Measurements from ENCODE around the gene CD300LB.

GRCh38 chr17:74531231-74531761 lies at the start of gene CD300LB:
- no peak for TF ChIP-seq CTCF (IDR thresholded peaks at IDR 0.05)
- TF ChIP-seq NFATC4 (CRISPR knock-in tag; IDR thresholded peaks at IDR 0.05): no peak
- TF ChIP-seq, protein P1, sequence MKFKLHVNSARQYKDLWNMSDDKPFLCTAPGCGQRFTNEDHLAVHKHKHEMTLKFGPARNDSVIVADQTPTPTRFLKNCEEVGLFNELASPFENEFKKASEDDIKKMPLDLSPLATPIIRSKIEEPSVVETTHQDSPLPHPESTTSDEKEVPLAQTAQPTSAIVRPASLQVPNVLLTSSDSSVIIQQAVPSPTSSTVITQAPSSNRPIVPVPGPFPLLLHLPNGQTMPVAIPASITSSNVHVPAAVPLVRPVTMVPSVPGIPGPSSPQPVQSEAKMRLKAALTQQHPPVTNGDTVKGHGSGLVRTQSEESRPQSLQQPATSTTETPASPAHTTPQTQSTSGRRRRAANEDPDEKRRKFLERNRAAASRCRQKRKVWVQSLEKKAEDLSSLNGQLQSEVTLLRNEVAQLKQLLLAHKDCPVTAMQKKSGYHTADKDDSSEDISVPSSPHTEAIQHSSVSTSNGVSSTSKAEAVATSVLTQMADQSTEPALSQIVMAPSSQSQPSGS (CRISPR knock-in tag; IDR thresholded peaks at IDR 0.05; ENCODE audit: borderline replicate concordance, low read depth): no peak
- TF ChIP-seq ETV6 (CRISPR knock-in tag; IDR thresholded peaks at IDR 0.05): no peak
- TF ChIP-seq NR3C1 (CRISPR knock-in tag; conservative IDR thresholded peaks at IDR 0.05; ENCODE audit: low read depth): no peak
- TF ChIP-seq ZNF138 (CRISPR knock-in tag; conservative IDR thresholded peaks at IDR 0.05): no peak
- TF ChIP-seq TP53 (CRISPR knock-in tag; IDR thresholded peaks at IDR 0.05): no peak
- TF ChIP-seq JUN (CRISPR knock-in tag; IDR thresholded peaks at IDR 0.05): no peak
- TF ChIP-seq USF2 (CRISPR knock-in tag; IDR thresholded peaks at IDR 0.05): no peak
- no peak for TF ChIP-seq ELF4 (CRISPR knock-in tag; IDR thresholded peaks at IDR 0.05; ENCODE audit: low read depth)
- no peak for TF ChIP-seq ERG (CRISPR knock-in tag; IDR thresholded peaks at IDR 0.05)
- no peak for TF ChIP-seq CREM (CRISPR knock-in tag; IDR thresholded peaks at IDR 0.05)
- no peak for TF ChIP-seq ZBTB21 (CRISPR knock-in tag; IDR thresholded peaks at IDR 0.05; ENCODE audit: borderline replicate concordance)
